ENCODE data around the gene PTPRM. TPM values are rescaled to one million over a fixed set of nuclear protein-coding genes. Genes with fewer than 3 reads are reported as not detected.

Gene PTPRM
- total RNA-seq, 1 experiment from 2014 or later, result 6.2 TPM

DNA sequence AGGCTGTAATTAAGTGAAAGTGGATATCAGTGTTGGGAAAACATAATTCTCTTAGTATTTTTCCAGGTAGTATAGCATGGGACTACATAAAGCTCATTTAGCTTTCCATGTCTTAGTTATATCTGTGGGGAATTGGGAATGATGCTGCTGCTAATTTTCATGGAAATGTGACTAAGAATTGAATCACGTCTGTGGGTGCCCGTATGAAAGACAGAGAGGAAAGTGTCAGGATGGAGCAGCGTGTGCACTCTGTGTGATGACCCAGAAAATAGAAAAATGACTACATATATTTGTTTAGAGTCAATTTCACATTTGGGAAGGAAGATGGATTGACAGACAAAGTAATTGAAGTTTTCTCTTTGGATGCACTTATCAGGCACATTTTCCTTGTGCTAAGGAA is 212.1 kb downstream of the PTPRM start:
- H2BK20ac ChIP-seq (ENCODE audit: low read depth, low read length, poor library complexity, severe bottlenecking), result no peak overlapping the region
- H3K27me3 ChIP-seq (ENCODE audit: insufficient read depth, low read length), result no peaks in the 10 kb centered on the region
- H3K4me2 ChIP-seq (ENCODE audit: insufficient read depth, insufficient read length, low read length), result no peak overlapping the region
- H3K18ac ChIP-seq (ENCODE audit: insufficient read length, low read depth, low read length), result no peak overlapping the region
- no peak overlapping the region for H3K23ac ChIP-seq (ENCODE audit: insufficient read length, low read depth, low read length)
- no peak overlapping the region for H3T11ph ChIP-seq (ENCODE audit: low read length)
- DNase-seq, result no peak
- no peak overlapping the region for H2BK120ac ChIP-seq (ENCODE audit: low read depth, low read length, poor library complexity, severe bottlenecking)
- no CpG with 5 or more reads among the region's 3 CpGs for WGBS (ENCODE audit: extremely low coverage, insufficient read length, low lambda C conversion rate)
- no peak overlapping the region for H4K8ac ChIP-seq (replicated peaks; ENCODE audit: insufficient read length, low read depth, low read length)
- no peaks in the 10 kb centered on the region for H3K79me1 ChIP-seq (ENCODE audit: insufficient read depth, low read depth, low read length, poor library complexity, severe bottlenecking)
- no peak overlapping the region for H2BK15ac ChIP-seq (ENCODE audit: low read depth, low read length)
- H3K23me2 ChIP-seq (ENCODE audit: insufficient read length, low read depth, low read length, poor library complexity, severe bottlenecking), result no peaks in the 10 kb centered on the region
- H3K4me1 ChIP-seq (ENCODE audit: insufficient read depth, low read length), result no peaks in the 10 kb centered on the region
- no peak overlapping the region for H3K56ac ChIP-seq (ENCODE audit: insufficient read length, low read depth, low read length)
- no peak overlapping the region for H3K14ac ChIP-seq (ENCODE audit: insufficient read depth, low read length)
- no peak overlapping the region for H2AK5ac ChIP-seq (ENCODE audit: insufficient read length, low read length)
- no peaks in the 10 kb centered on the region for H4K20me1 ChIP-seq (ENCODE audit: control insufficient read depth, insufficient read depth, insufficient read length)
- H2BK12ac ChIP-seq (ENCODE audit: insufficient read length, low read depth, low read length), result no peak overlapping the region
- no peak overlapping the region for H3K4ac ChIP-seq (ENCODE audit: low read depth, low read length)
- Mint-ChIP-seq H3K4me3 (no peak overlapping the region), H3K4me1 (peaks cover under 1 to 4% of the 10 kb centered on the region in 2 experiments; a peak in 3 of 4 replicates), H3K27me3 (ENCODE audit: low read depth) (no peaks in the 10 kb centered on the region), H3K36me3 (ENCODE audit: insufficient read depth in 1 of 3, low read depth in 3 of 3) (no peaks in the 10 kb centered on the region), H3K27ac (no peak overlapping the region), H3K9me3 (peaks cover 0 to 3% of the 10 kb centered on the region in 2 experiments; a peak in 2 of 5 replicates)
- H2AFZ ChIP-seq (ENCODE audit: low read length), result no peak overlapping the region
- H3K9ac ChIP-seq (ENCODE audit: extremely low read depth, insufficient read length, low read length), result no peak overlapping the region
- H4K91ac ChIP-seq (ENCODE audit: insufficient read length, low read depth, low read length), result no peak overlapping the region
- TF ChIP-seq, protein P1, sequence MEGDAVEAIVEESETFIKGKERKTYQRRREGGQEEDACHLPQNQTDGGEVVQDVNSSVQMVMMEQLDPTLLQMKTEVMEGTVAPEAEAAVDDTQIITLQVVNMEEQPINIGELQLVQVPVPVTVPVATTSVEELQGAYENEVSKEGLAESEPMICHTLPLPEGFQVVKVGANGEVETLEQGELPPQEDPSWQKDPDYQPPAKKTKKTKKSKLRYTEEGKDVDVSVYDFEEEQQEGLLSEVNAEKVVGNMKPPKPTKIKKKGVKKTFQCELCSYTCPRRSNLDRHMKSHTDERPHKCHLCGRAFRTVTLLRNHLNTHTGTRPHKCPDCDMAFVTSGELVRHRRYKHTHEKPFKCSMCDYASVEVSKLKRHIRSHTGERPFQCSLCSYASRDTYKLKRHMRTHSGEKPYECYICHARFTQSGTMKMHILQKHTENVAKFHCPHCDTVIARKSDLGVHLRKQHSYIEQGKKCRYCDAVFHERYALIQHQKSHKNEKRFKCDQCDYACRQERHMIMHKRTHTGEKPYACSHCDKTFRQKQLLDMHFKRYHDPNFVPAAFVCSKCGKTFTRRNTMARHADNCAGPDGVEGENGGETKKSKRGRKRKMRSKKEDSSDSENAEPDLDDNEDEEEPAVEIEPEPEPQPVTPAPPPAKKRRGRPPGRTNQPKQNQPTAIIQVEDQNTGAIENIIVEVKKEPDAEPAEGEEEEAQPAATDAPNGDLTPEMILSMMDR (conservative IDR thresholded peaks at IDR 0.05), result no peak
- H3K9me3 ChIP-seq (ENCODE audit: control insufficient read depth, low read depth, low read length), result no peaks in the 10 kb centered on the region
- H3K79me2 ChIP-seq (ENCODE audit: insufficient read depth, low read length), result no peaks in the 10 kb centered on the region
- H3K27ac ChIP-seq (ENCODE audit: insufficient read length, low read depth, low read length), result no peak overlapping the region
- no peak overlapping the region for H4K5ac ChIP-seq (ENCODE audit: insufficient read length, low read depth, low read length)
- H2BK5ac ChIP-seq (ENCODE audit: insufficient read length, low read length), result no peak overlapping the region
